Measurements from ENCODE around the gene NOD2.

NOD2 gene

GRCh38 chr16:50652836-50653425, 40.5 kb upstream of the NOD2 start:
- TF ChIP-seq CTCF (IDR thresholded peaks at IDR 0.05; ENCODE audit: insufficient read depth, low read depth, low read length, missing control alignments): no peak
- no peak overlapping the region for H3K4me3 ChIP-seq (ENCODE audit: low read depth, low read length)
- no peak for DNase-seq (ENCODE audit: low read depth)

GRCh38 chr16:50653633-50654519, 39.5 kb upstream of the NOD2 start:
- DNase-seq (ENCODE audit: low read depth): no peak
- H3K4me3 ChIP-seq (ENCODE audit: low read depth, low read length): no peak overlapping the region
- TF ChIP-seq CTCF (IDR thresholded peaks at IDR 0.05; ENCODE audit: insufficient read depth, low read depth, low read length, missing control alignments): no peak

GRCh38 chr16:50655558-50656055, 37.8 kb upstream of the NOD2 start:
- DNase-seq (ENCODE audit: low read depth): no peak
- no peak for TF ChIP-seq CTCF (IDR thresholded peaks at IDR 0.05; ENCODE audit: insufficient read depth, low read depth, low read length, missing control alignments)
- no peak overlapping the region for H3K4me3 ChIP-seq (ENCODE audit: low read depth, low read length)

GRCh38 chr16:50657241-50657640, 36.2 kb upstream of the NOD2 start:
- no peak for TF ChIP-seq CTCF (IDR thresholded peaks at IDR 0.05; ENCODE audit: insufficient read depth, low read depth, low read length, missing control alignments)
- no peak overlapping the region for H3K4me3 ChIP-seq (ENCODE audit: low read depth, low read length)
- DNase-seq (ENCODE audit: low read depth): no peak

- no peak overlapping the region for H3K4me3 ChIP-seq (ENCODE audit: low read depth, low read length)
- DNase-seq (ENCODE audit: low read depth): no peak
- TF ChIP-seq CTCF (IDR thresholded peaks at IDR 0.05; ENCODE audit: insufficient read depth, low read depth, low read length, missing control alignments): no peak
Observed at GRCh38 chr16:50659806-50660205, 33.6 kb upstream of the NOD2 start.

GRCh38 chr16:50662306-50662940, 31.0 kb upstream of the NOD2 start:
- no peak for TF ChIP-seq CTCF (IDR thresholded peaks at IDR 0.05; ENCODE audit: insufficient read depth, low read depth, low read length, missing control alignments)
- H3K4me3 ChIP-seq (ENCODE audit: low read depth, low read length): no peak overlapping the region
- no peak for DNase-seq (ENCODE audit: low read depth)
